ENCODE data around the gene MAP4K3.

Gene MAP4K3

GRCh38 chr2:39234754-39235153, 202.3 kb downstream of the MAP4K3 start:
- no peak for DNase-seq

DNA sequence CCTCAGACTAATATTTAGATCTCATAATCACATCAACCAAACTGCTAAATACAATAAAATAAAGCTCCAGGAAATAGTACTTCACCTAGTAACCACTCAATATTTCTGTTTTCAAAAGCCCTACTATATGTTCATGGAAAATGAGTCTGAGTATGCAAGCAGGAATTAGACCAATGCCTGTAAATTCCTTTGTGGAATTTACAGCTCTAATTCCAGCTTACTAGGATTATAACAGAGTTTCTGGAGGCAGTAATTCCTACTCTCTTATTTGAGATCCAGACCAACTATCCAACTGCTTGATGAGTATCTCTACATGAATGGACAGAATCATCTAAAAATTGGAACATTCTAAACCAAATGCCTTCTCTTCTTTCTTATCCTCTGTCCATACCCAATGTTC, 204.9 kb downstream of the MAP4K3 start:
- DNase-seq = no peak

GRCh38 chr2:39228413-39229209, 208.5 kb downstream of the MAP4K3 start:
- peak; percentile 38 for DNase-seq

DNA sequence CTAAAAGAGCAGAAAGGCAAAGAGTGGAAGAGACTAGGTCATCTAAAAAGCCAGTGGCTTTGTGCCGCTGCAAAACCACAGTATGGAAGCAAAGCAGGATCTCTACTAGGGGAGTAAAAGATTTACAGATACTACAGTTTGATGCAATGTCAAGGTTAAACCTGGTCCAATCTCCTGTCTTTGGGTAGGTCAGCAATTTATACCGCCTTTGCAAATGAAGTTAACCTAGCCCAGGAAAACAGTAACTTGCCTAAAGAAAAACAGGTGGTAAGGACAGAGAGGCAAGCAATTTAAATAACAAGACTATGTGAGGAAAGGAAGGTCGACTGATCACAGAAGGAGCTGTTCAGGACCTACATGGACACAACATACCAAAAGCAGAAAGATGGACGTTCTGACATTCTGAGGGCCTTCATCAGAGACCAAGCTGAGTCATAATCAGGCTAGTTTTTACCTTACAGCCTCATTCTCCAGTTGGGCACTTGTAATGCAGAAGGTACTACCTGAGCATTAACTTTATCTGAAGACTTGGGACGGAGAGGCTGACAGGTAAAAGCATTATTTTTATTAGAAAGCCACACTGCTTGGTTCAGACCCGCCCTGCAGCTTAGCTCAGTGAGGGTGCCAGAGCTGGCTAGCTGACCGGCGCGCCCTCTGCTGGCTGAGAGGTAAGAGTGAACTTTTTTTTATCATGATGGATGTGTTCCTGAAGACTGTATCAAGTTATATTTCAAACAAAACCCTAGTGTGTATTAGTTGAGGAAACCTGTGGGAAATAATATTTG, 209.3 kb downstream of the MAP4K3 start:
- DNase-seq = peak; percentile 78

- no peak for DNase-seq
Observed at GRCh38 chr2:39225567-39225966, 211.5 kb downstream of the MAP4K3 start.

GRCh38 chr2:39223909-39224308, 213.2 kb downstream of the MAP4K3 start:
- DNase-seq = no peak

DNA sequence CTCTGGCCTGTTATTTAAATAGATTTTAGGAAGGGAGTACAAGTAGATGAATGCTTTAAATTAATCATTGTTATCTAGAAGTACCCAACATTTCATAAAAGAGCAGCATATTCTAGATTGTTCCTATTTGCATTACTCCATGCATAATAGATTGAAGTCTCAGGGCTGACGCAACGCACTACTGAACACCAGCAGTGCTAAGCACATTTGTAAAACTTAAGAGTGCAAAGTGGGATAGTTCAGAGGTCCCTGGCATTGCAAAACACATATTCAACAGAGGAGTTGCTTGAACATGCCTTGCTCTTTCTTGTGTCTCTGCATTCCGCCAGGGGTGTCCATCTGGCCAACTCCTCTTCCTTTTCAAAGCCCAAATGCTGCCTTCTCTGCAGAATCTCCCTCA, 215.6 kb downstream of the MAP4K3 start:
- no peak for DNase-seq

GRCh38 chr2:39220136-39220535, 216.9 kb downstream of the MAP4K3 start:
- no peak for DNase-seq

DNA sequence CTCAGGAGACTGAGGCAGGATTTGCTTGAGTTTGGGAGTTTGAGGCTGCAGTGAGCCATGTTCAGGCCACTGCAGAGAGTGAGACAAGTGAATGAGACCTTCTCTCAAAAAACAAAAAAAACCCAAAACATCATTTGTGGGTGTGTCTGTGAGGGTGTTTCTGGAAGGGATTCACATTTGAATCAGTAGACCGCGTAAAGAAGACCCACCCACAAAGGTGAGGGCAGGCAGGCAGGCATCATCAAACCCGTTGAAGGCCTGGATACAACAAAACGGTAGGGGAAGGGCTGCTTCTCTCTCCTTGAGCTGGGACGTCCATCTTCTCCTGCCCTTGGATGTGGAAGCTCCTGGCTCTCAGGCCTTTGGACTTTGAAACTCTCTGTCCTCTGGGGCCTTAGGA, 218.7 kb downstream of the MAP4K3 start:
- DNase-seq = no peak

GRCh38 chr2:39217192-39217550, 219.9 kb downstream of the MAP4K3 start:
- no peak for DNase-seq

- no peak for DNase-seq
Observed at GRCh38 chr2:39216346-39217191, 220.5 kb downstream of the MAP4K3 start.

- no peak for DNase-seq
Observed at GRCh38 chr2:39215545-39215944, 221.5 kb downstream of the MAP4K3 start.

DNA sequence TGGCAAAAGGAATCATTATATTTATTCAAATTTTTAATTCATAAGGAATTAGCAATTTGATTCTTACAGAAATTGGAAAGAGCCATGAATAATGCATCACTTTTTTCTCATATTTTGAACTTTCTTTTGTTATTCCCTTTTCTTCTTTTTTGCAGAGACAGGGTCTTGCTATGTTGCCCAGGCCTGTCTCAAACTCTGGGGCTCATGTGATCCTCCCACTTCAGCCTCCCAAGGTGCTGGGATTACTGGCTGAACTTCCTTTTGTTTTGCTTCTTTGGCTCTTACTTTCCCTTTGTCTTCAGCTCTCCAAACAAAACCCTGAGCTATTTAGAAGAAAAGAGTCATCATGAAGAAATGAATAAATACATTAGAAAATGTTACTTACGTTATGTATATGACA, 224.1 kb downstream of the MAP4K3 start:
- DNase-seq = no peak

GRCh38 chr2:39210846-39211245, 226.2 kb downstream of the MAP4K3 start:
- DNase-seq = no peak

- no peak for DNase-seq
Observed at GRCh38 chr2:39203382-39203781, 233.7 kb downstream of the MAP4K3 start.

GRCh38 chr2:39202639-39203369, 234.3 kb downstream of the MAP4K3 start:
- no peak for DNase-seq

All from left hindlimb (tissue), 1 donor.